Spinal cord (tissue), 10 donors: Measurements from ENCODE around the gene SYK. TPM values are rescaled to one million over a fixed set of nuclear protein-coding genes. Genes with fewer than 3 reads are reported as not detected.
"Not testable (repeated sequence)": the region's sequence is repeated elsewhere in the genome, so short reads cannot be mapped to it uniquely, and the experiment has no call there.

Experiments
- DNase-seq, 6 donors: peaks; one replicate each; pipeline versions ENCODE4 v3.0.0 to v3.0.0-alpha.2; 2013 to 2015; ENCODE audit warnings: low spot score in 6 of 6, low read depth in 4 of 6
- H3K27ac ChIP-seq: one replicate; pipeline ENCODE4 v1.5.1; 2013; ENCODE audit warnings: low read depth, low read length, control low read depth
- H3K27me3 ChIP-seq: one replicate; pipeline ENCODE4 v1.6.1; 2013; ENCODE audit warnings: low read length; ENCODE audit not compliant: control insufficient read depth, insufficient read depth
- H3K36me3 ChIP-seq: one replicate; pipeline ENCODE4 v1.6.1; 2013; ENCODE audit warnings: low read length; ENCODE audit not compliant: control insufficient read depth, insufficient read depth
- H3K4me1 ChIP-seq: one replicate; pipeline ENCODE4 v1.6.1; 2013; ENCODE audit warnings: low read length; ENCODE audit not compliant: control insufficient read depth, insufficient read depth
- H3K4me3 ChIP-seq: one replicate; pipeline ENCODE4 v1.5.1; 2013; ENCODE audit warnings: low read depth, low read length, control low read depth
- H3K9me3 ChIP-seq: one replicate; pipeline ENCODE4 v1.6.1; 2013; ENCODE audit warnings: low read length; ENCODE audit not compliant: control insufficient read depth, insufficient read depth
- WGBS: methylation state at CpG from one replicate; pipeline ENCODE4 v1.1.5; 2013; ENCODE audit warnings: missing lambda C conversion rate; ENCODE audit not compliant: insufficient coverage; 5-methylcytosine and 5-hydroxymethylcytosine counted together
- polyA plus RNA-seq, 2 donors: library from polyadenylated mRNA; unstranded; fragments of 120-200 nt; gene quantifications; one replicate each; pipeline ENCODE4 v1.2.1, GENCODE V29; 2013; ENCODE audit not compliant: insufficient read length in 2 of 2
- total RNA-seq, 2 donors: library from RNA; depleted of rRNA in 1 of 2; stranded (reverse); fragments of 120-200 nt in 1 of 2; fragments of >200 nt in 1 of 2; gene quantifications; one replicate each; pipeline versions ENCODE4 v1.2.3 to v1.2.4, GENCODE V29; 2013 to 2014
- donor health status: healthy.

The SYK gene
- total and polyA plus RNA-seq, 4 donors, result 4.0 to 10.4 (median 5.9) TPM

DNA sequence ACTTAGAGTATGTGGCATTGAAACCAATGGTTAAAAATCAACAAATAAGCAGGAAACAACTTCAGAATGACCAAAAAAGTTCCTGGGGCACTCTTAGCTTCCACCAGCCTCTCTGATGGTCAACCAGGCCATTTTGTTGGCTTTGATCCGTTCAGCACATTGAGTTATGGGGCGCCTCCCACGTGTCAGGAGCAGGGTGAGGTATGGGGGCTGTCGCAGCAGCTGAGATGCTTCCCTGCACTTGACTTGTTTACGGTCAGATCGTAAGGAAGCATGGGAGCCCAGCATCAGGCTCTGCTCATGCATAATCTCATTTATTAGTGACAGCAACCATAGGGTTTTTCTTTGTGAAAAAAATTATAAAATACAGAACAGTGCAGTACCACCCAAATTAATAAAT, 16.7 kb downstream of the SYK start:
- 62% methylated on average over 4 of the region's 6 CpGs for WGBS
- no peaks in the 10 kb centered on the region for H3K36me3 ChIP-seq
- H3K27ac ChIP-seq, result no peak overlapping the region
- H3K9me3 ChIP-seq, result no peaks in the 10 kb centered on the region
- no peaks in the 10 kb centered on the region for H3K27me3 ChIP-seq
- no peak overlapping the region for H3K4me3 ChIP-seq
- peaks cover 4% of the 10 kb centered on the region for H3K4me1 ChIP-seq
- no peak for DNase-seq

GRCh38 chr9:90820406-90820805, 18.8 kb downstream of the SYK start:
- not testable (repeated sequence) for H3K36me3 ChIP-seq, H3K4me3 ChIP-seq, H3K27me3 ChIP-seq, H3K9me3 ChIP-seq, H3K27ac ChIP-seq, DNase-seq, H3K4me1 ChIP-seq
- 88% methylated on average over 2 of the region's 4 CpGs for WGBS

- H3K9me3 ChIP-seq, H3K27ac ChIP-seq, H3K4me1 ChIP-seq, H3K36me3 ChIP-seq, H3K27me3 ChIP-seq, H3K4me3 ChIP-seq, DNase-seq: not testable (repeated sequence)
- WGBS, result no CpG with 5 or more reads among the region's 1 CpG
Observed at GRCh38 chr9:90821236-90821635, 19.6 kb downstream of the SYK start.

- no peaks in the 10 kb centered on the region for H3K9me3 ChIP-seq
- H3K4me1 ChIP-seq, result no peaks in the 10 kb centered on the region
Observed at GRCh38 chr9:90821697-90822096, 20.1 kb downstream of the SYK start.

GRCh38 chr9:90822866-90823265, 21.2 kb downstream of the SYK start:
- Histone ChIP-seq H3K27ac (no peak overlapping the region), H3K36me3 (no peaks in the 10 kb centered on the region), H3K9me3 (no peaks in the 10 kb centered on the region), H3K4me1 (no peaks in the 10 kb centered on the region), H3K4me3 (no peak overlapping the region), H3K27me3 (no peaks in the 10 kb centered on the region)
- DNase-seq, result no peak
- no CpG with 5 or more reads among the region's 2 CpGs for WGBS

More at GRCh38 chr9:90821697-90822096, 20.1 kb downstream of the SYK start:
- H3K27me3 ChIP-seq, result no peaks in the 10 kb centered on the region
- no CpG with 5 or more reads among the region's 5 CpGs for WGBS
- no peak overlapping the region for H3K27ac ChIP-seq
- H3K4me3 ChIP-seq, result no peak overlapping the region
- no peak for DNase-seq
- no peaks in the 10 kb centered on the region for H3K36me3 ChIP-seq

GRCh38 chr9:90825586-90825985, 24.0 kb downstream of the SYK start:
- WGBS, result 75% methylated on average over 1 of the region's 1 CpG
- H3K4me1 ChIP-seq, result no peaks in the 10 kb centered on the region
- no peak for DNase-seq
- no peaks in the 10 kb centered on the region for H3K36me3 ChIP-seq
- H3K9me3 ChIP-seq, result no peaks in the 10 kb centered on the region
- H3K4me3 ChIP-seq, result no peak overlapping the region
- H3K27ac ChIP-seq, result no peak overlapping the region
- no peaks in the 10 kb centered on the region for H3K27me3 ChIP-seq

GRCh38 chr9:90826326-90827020, 24.9 kb downstream of the SYK start:
- no peaks in the 10 kb centered on the region for H3K36me3 ChIP-seq
- H3K4me1 ChIP-seq, result no peaks in the 10 kb centered on the region
- H3K4me3 ChIP-seq, result no peak overlapping the region
- no peak for DNase-seq
- no peaks in the 10 kb centered on the region for H3K9me3 ChIP-seq
- 100% methylated on average over 1 of the region's 5 CpGs for WGBS
- H3K27me3 ChIP-seq, result no peaks in the 10 kb centered on the region
- no peak overlapping the region for H3K27ac ChIP-seq

DNA sequence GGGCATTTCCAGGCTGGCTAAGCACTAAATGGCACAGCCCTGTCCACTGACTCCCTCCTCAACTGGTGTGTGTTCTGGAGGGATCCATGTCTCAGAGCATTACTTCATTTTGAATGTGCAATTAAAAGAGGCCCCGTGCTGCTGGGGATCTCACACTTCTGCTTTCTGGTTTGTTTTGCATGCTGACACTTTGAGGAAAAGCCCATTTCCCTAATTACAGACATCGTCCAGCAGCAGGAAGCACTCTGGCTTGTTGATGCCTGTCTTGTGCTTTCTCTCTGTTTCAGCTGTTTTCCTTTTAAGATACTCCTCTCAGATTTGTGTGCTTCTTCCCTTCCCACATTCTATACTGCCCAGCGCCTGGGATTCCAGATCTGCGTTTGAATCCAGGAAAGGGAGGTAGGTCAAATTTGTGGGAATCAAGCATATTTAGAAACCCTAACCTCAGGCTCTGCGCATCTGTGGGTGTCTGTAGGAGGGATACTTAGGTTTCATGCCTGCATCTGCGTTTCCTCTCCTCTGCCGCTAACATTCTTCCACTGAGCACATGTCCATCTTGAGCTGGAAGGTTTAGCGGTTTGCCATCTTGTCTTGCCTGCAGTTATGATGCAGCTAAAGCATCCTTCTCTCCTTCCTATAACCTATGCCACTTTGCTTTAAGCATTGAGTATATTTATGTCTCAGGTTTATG, 25.7 kb downstream of the SYK start:
- no peaks in the 10 kb centered on the region for H3K9me3 ChIP-seq
- no peaks in the 10 kb centered on the region for H3K36me3 ChIP-seq
- no peaks in the 10 kb centered on the region for H3K4me1 ChIP-seq
- 50% methylated on average over 4 of the region's 8 CpGs for WGBS
- H3K4me3 ChIP-seq, result no peak overlapping the region
- no peak overlapping the region for H3K27ac ChIP-seq
- DNase-seq, result peak in 1 of 6 donors; percentile 40
- H3K27me3 ChIP-seq, result no peaks in the 10 kb centered on the region

- no peaks in the 10 kb centered on the region for H3K36me3 ChIP-seq
- DNase-seq, result no peak
- WGBS, result 92% methylated on average over 4 of the region's 5 CpGs
- no peak overlapping the region for H3K27ac ChIP-seq
- no peaks in the 10 kb centered on the region for H3K9me3 ChIP-seq
- H3K4me1 ChIP-seq, result no peaks in the 10 kb centered on the region
- no peaks in the 10 kb centered on the region for H3K27me3 ChIP-seq
- H3K4me3 ChIP-seq, result no peak overlapping the region
Observed at GRCh38 chr9:90830051-90830450, 28.4 kb downstream of the SYK start.

- no peaks in the 10 kb centered on the region for H3K9me3 ChIP-seq
- no peaks in the 10 kb centered on the region for H3K4me1 ChIP-seq
- DNase-seq, result no peak
- H3K27ac ChIP-seq, result no peak overlapping the region
- H3K36me3 ChIP-seq, result no peaks in the 10 kb centered on the region
- no peaks in the 10 kb centered on the region for H3K27me3 ChIP-seq
- no peak overlapping the region for H3K4me3 ChIP-seq
- 63% methylated on average over 1 of the region's 3 CpGs for WGBS
Observed at GRCh38 chr9:90830977-90831376, 29.4 kb downstream of the SYK start.
